ENCODE results near the gene FAM111A. TPM values are rescaled to one million over a fixed set of nuclear protein-coding genes. Genes with fewer than 3 reads are reported as not detected.
A peak's percentile ranks its signal among the peaks of the same experiment; 100 is the strongest.

The FAM111A gene
- total and polyA plus RNA-seq, 10 of the 15 experiments (the other 5 are each of a cell fraction or from before 2014, with no cell fraction given) = 26.6 to 95.0 (median 67.5) TPM

GRCh38 chr11:59152312-59152951, 9.8 kb downstream of the FAM111A start (continued):
- TF ChIP-seq, protein P1, sequence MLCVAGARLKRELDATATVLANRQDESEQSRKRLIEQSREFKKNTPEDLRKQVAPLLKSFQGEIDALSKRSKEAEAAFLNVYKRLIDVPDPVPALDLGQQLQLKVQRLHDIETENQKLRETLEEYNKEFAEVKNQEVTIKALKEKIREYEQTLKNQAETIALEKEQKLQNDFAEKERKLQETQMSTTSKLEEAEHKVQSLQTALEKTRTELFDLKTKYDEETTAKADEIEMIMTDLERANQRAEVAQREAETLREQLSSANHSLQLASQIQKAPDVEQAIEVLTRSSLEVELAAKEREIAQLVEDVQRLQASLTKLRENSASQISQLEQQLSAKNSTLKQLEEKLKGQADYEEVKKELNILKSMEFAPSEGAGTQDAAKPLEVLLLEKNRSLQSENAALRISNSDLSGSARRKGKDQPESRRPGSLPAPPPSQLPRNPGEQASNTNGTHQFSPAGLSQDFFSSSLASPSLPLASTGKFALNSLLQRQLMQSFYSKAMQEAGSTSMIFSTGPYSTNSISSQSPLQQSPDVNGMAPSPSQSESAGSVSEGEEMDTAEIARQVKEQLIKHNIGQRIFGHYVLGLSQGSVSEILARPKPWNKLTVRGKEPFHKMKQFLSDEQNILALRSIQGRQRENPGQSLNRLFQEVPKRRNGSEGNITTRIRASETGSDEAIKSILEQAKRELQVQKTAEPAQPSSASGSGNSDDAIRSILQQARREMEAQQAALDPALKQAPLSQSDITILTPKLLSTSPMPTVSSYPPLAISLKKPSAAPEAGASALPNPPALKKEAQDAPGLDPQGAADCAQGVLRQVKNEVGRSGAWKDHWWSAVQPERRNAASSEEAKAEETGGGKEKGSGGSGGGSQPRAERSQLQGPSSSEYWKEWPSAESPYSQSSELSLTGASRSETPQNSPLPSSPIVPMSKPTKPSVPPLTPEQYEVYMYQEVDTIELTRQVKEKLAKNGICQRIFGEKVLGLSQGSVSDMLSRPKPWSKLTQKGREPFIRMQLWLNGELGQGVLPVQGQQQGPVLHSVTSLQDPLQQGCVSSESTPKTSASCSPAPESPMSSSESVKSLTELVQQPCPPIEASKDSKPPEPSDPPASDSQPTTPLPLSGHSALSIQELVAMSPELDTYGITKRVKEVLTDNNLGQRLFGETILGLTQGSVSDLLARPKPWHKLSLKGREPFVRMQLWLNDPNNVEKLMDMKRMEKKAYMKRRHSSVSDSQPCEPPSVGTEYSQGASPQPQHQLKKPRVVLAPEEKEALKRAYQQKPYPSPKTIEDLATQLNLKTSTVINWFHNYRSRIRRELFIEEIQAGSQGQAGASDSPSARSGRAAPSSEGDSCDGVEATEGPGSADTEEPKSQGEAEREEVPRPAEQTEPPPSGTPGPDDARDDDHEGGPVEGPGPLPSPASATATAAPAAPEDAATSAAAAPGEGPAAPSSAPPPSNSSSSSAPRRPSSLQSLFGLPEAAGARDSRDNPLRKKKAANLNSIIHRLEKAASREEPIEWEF (IDR thresholded peaks at IDR 0.05; ENCODE audit: insufficient replicate concordance, low read depth, low read length) = no peak
- TF ChIP-seq E4F1 (IDR thresholded peaks at IDR 0.05; ENCODE audit: borderline replicate concordance, partially characterized antibody) (no peak), MAX (IDR thresholded peaks at IDR 0.05; ENCODE audit: low read depth, low read length) (no peak), TCF3 (IDR thresholded peaks at IDR 0.05; ENCODE audit: borderline replicate concordance, insufficient read depth, low read depth, low read length) (0 out of 2 replicates have a peak, but pooled peaks have one; percentile 12), ELK1 (IDR thresholded peaks at IDR 0.05; ENCODE audit: low read depth, low read length) (no peak), ZBTB4 (CRISPR knock-in tag; IDR thresholded peaks at IDR 0.05) (no peak), POLR2AphosphoS2 (IDR thresholded peaks at IDR 0.05; ENCODE audit: low read depth, low read length) (no peak), RAD51 (IDR thresholded peaks at IDR 0.05) (no peak), PML (IDR thresholded peaks at IDR 0.05; ENCODE audit: low read length) (no peak), HSF1 (IDR thresholded peaks at IDR 0.05; ENCODE audit: low read depth, low read length) (no peak), GATAD2B (conservative IDR thresholded peaks at IDR 0.05; ENCODE audit: low read depth) (no peak), KLF5 (IDR thresholded peaks at IDR 0.05; ENCODE audit: partially characterized antibody) (no peak)

Data from GM12878 (cell line).